HUDEP-2 (cell line): ENCODE data around the gene IKZF1.

Source experiments
- DNase-seq, 76 experiments: peaks; one replicate each; lab custom pipeline; 2025; ENCODE audit not compliant: unreplicated experiment in 76 of 76; lab: John Stamatoyannopoulos, UW

The IKZF1 gene

GRCh38 chr7:50349963-50350944 is 45.7 kb downstream of the IKZF1 start:
- peak in 13 of 76 experiments; percentile 11 to 48 (median 27) for DNase-seq

- DNase-seq = no peak
Measured at GRCh38 chr7:50351267-50351666, 46.8 kb downstream of the IKZF1 start.

GRCh38 chr7:50352282-50352681 is 47.8 kb downstream of the IKZF1 start:
- DNase-seq = no peak

- no peak for DNase-seq
Measured at GRCh38 chr7:50352751-50353150, 48.2 kb downstream of the IKZF1 start.

- DNase-seq = no peak
Measured at GRCh38 chr7:50353201-50353600, 48.7 kb downstream of the IKZF1 start.

- DNase-seq = no peak
Measured at GRCh38 chr7:50353894-50354595, 49.5 kb downstream of the IKZF1 start.

GRCh38 chr7:50355817-50356178 is 51.3 kb downstream of the IKZF1 start:
- DNase-seq = peak in 71 of 76 experiments; percentile 21 to 89 (median 67)

- peak in 43 of 76 experiments; percentile 9 to 64 (median 32) for DNase-seq
Measured at GRCh38 chr7:50356212-50356944, 51.9 kb downstream of the IKZF1 start.

GRCh38 chr7:50356945-50357268 is 52.4 kb downstream of the IKZF1 start:
- DNase-seq = no peak

GRCh38 chr7:50357426-50357825 is 52.9 kb downstream of the IKZF1 start:
- DNase-seq = no peak

GRCh38 chr7:50358041-50358705 is 53.7 kb downstream of the IKZF1 start:
- no peak for DNase-seq

- DNase-seq = no peak
Measured at GRCh38 chr7:50358779-50359178, 54.3 kb downstream of the IKZF1 start.

GRCh38 chr7:50359258-50359994 is 54.9 kb downstream of the IKZF1 start:
- peak in 4 of 76 experiments; percentile 35 to 60 (median 56) for DNase-seq

GRCh38 chr7:50359995-50360925 is 55.7 kb downstream of the IKZF1 start:
- DNase-seq = peak in 73 of 76 experiments; percentile 13 to 86 (median 57)

GRCh38 chr7:50362142-50362541 is 57.6 kb downstream of the IKZF1 start:
- no peak for DNase-seq

- no peak for DNase-seq
Measured at GRCh38 chr7:50362712-50363282, 58.3 kb downstream of the IKZF1 start.

- no peak for DNase-seq
Measured at GRCh38 chr7:50363327-50364060, 59.0 kb downstream of the IKZF1 start.

- DNase-seq = no peak
Measured at GRCh38 chr7:50364645-50365044, 60.1 kb downstream of the IKZF1 start.
